ENCODE data around the gene SLC8A1.

GRCh38 chr2:40128796-40129195, 323.1 kb downstream of the SLC8A1 start:
- no peak for TF ChIP-seq CTCF (IDR thresholded peaks at IDR 0.05)
- TF ChIP-seq POLR2A (IDR thresholded peaks at IDR 0.05), result no peak
- TF ChIP-seq EP300 (IDR thresholded peaks at IDR 0.05), result no peak
